IMR-90 (cell line): ENCODE data around the gene FGF6. TPM values are rescaled to one million over a fixed set of nuclear protein-coding genes. Genes with fewer than 3 reads are reported as not detected.

Source experiments
- ATAC-seq: fragments of 200-7000 bp; cut with Tn5 transposase; 2 replicates; pipeline ENCODE4 v1.9.1; 2020; ENCODE audit warnings: low read depth, mild to moderate bottlenecking, moderate library complexity
- BruUV-seq: library from RNA; stranded (reverse); fragments of 400-500 nt; replicated peaks from 2 replicates; lab custom pipeline; 2021; lab: Mats Ljungman, UMichigan
- CTCF ChIA-PET: fragments of 300-600 bp; formaldehyde crosslinking; extraction: SDS; loops from one replicate; lab custom pipeline; 2021; ENCODE audit warnings: antibody characterized with exemption; lab: Yijun Ruan, JAX
- POLR2A ChIA-PET: fragments of 300-600 bp; sonication (Branson Sonifier 250); formaldehyde crosslinking; loops from one replicate; lab custom pipeline; 2022; ENCODE audit warnings: antibody characterized with exemption; ENCODE audit not compliant: unreplicated experiment; lab: Charles Lee
- DNase-seq: peaks from one replicate; pipeline ENCODE4 v3.0.0; 2013
- H2AFZ ChIP-seq: replicated peaks from 2 replicates; pipeline ENCODE3; 2013; ENCODE audit warnings: low read length, mild to moderate bottlenecking; ENCODE audit not compliant: poor library complexity
- H2AK5ac ChIP-seq: 2 replicates; pipeline ENCODE4 v1.6.1; 2013; ENCODE audit warnings: low read depth, low read length, inconsistent platforms
- H2AK9ac ChIP-seq: replicated peaks from 2 replicates; pipeline ENCODE3; 2013; ENCODE audit warnings: mild to moderate bottlenecking, low read depth, low read length, moderate library complexity; ENCODE audit not compliant: poor library complexity
- H2BK120ac ChIP-seq: 2 replicates; pipeline ENCODE4 v1.6.1; 2013; ENCODE audit warnings: low read depth, low read length, inconsistent platforms
- H2BK15ac ChIP-seq: 3 replicates; pipeline ENCODE4 v1.6.1; 2013; ENCODE audit warnings: low read depth, low read length, inconsistent platforms
- H2BK20ac ChIP-seq: 2 replicates; pipeline ENCODE4 v1.6.1; 2013; ENCODE audit warnings: low read depth, mild to moderate bottlenecking, inconsistent platforms, low read length, moderate library complexity
- H2BK5ac ChIP-seq: 2 replicates; pipeline ENCODE4 v1.6.1; 2013; ENCODE audit warnings: mild to moderate bottlenecking, low read depth, low read length, inconsistent platforms; ENCODE audit not compliant: poor library complexity, severe bottlenecking
- H3K14ac ChIP-seq: replicated peaks from 2 replicates; pipeline ENCODE4 v1.6.1; 2013; ENCODE audit warnings: low read depth, low read length, inconsistent platforms
- H3K18ac ChIP-seq: 2 replicates; pipeline ENCODE4 v1.6.1; 2013; ENCODE audit warnings: low read depth, low read length, control low read depth
- H3K23ac ChIP-seq: 2 replicates; pipeline ENCODE4 v1.6.1; 2013; ENCODE audit warnings: low read depth, low read length, inconsistent platforms
- H3K27ac ChIP-seq: 2 replicates; pipeline ENCODE4 v1.5.1; 2013; ENCODE audit warnings: mild to moderate bottlenecking, control low read depth, low read length; ENCODE audit not compliant: insufficient read depth
- H3K27me3 ChIP-seq: 2 replicates; pipeline ENCODE4 v1.6.1; 2013; ENCODE audit warnings: low read length; ENCODE audit not compliant: control insufficient read depth, insufficient read depth
- H3K36me3 ChIP-seq: 2 replicates; pipeline ENCODE4 v1.6.1; 2013; ENCODE audit warnings: low read length, mixed read lengths; ENCODE audit not compliant: control insufficient read depth, insufficient read depth
- H3K4ac ChIP-seq: 2 replicates; pipeline ENCODE4 v1.6.1; 2013; ENCODE audit warnings: low read depth, low read length, inconsistent platforms
- H3K4me1 ChIP-seq: 2 replicates; pipeline ENCODE4 v1.6.1; 2013; ENCODE audit warnings: low read length, mixed read lengths; ENCODE audit not compliant: control insufficient read depth, insufficient read depth
- H3K4me2 ChIP-seq: 2 replicates; pipeline ENCODE4 v1.6.1; 2013; ENCODE audit warnings: low read depth, mild to moderate bottlenecking, control low read depth, low read length, moderate library complexity
- H3K4me3 ChIP-seq: 2 replicates; pipeline ENCODE4 v1.5.1; 2013; ENCODE audit warnings: low read depth, mild to moderate bottlenecking, control low read depth, low read length, moderate library complexity; ENCODE audit not compliant: insufficient read depth
- H3K56ac ChIP-seq: 2 replicates; pipeline ENCODE4 v1.6.1; 2013; ENCODE audit warnings: low read length, inconsistent platforms; ENCODE audit not compliant: insufficient read depth; ENCODE audit errors: extremely low read depth
- H3K79me1 ChIP-seq, 2 experiments: 2 replicates each; pipeline ENCODE4 v1.6.1; 2013; ENCODE audit warnings: low read length in 2 of 2, inconsistent platforms in 1 of 2, low read depth in 1 of 2
- H3K9ac ChIP-seq: 2 replicates; pipeline ENCODE4 v1.6.1; 2013; ENCODE audit warnings: low read depth, low read length, control low read depth
- H3K9me1 ChIP-seq: 2 replicates; pipeline ENCODE4 v1.6.1; 2013; ENCODE audit warnings: low read length, inconsistent platforms; ENCODE audit not compliant: insufficient read depth
- H3K9me3 ChIP-seq: 2 replicates; pipeline ENCODE4 v1.6.1; 2013; ENCODE audit warnings: low read length; ENCODE audit not compliant: control insufficient read depth, insufficient read depth
- H4K20me1 ChIP-seq: 2 replicates; pipeline ENCODE4 v1.6.1; 2013; ENCODE audit warnings: low read length, inconsistent platforms; ENCODE audit not compliant: insufficient read depth
- H4K5ac ChIP-seq: 2 replicates; pipeline ENCODE4 v1.6.1; 2013; ENCODE audit warnings: mild to moderate bottlenecking, low read depth, low read length, control low read depth
- H4K8ac ChIP-seq, 2 experiments: 2 replicates each; pipeline ENCODE4 v1.6.1; 2013; ENCODE audit warnings: low read depth in 2 of 2, low read length in 2 of 2, control low read depth in 1 of 2, inconsistent platforms in 1 of 2
- H4K91ac ChIP-seq: 2 replicates; pipeline ENCODE4 v1.6.1; 2013; ENCODE audit warnings: low read depth, low read length, inconsistent platforms; ENCODE audit not compliant: insufficient read depth
- BHLHE40 ChIP-seq: fragments of 150-350 bp; IDR thresholded peaks from 2 replicates; pipeline ENCODE4 v1.6.1; 2016; ENCODE audit warnings: mild to moderate bottlenecking, low read depth, low read length
- CEBPB ChIP-seq: IDR thresholded peaks from 2 replicates; pipeline ENCODE4 v1.6.1; 2012; ENCODE audit warnings: low read depth, low read length, improper control_type of control experiment
- CHD1 ChIP-seq: IDR thresholded peaks from 2 replicates; pipeline ENCODE4 v1.6.1; 2012; ENCODE audit warnings: low read depth, low read length, improper control_type of control experiment
- FOS ChIP-seq: fragments of 150-350 bp; IDR thresholded peaks from 2 replicates; pipeline ENCODE4 v1.6.1; 2016; ENCODE audit warnings: low read depth, low read length
- MAFK ChIP-seq: IDR thresholded peaks from 2 replicates; pipeline ENCODE4 v1.6.1; 2012; ENCODE audit warnings: low read depth, low read length, improper control_type of control experiment
- MAZ ChIP-seq: IDR thresholded peaks from 2 replicates; pipeline ENCODE4 v1.6.1; 2012; ENCODE audit warnings: low read depth, mild to moderate bottlenecking, low read length, improper control_type of control experiment, moderate library complexity, borderline replicate concordance
- MXI1 ChIP-seq: IDR thresholded peaks from 2 replicates; pipeline ENCODE4 v1.6.1; 2012; ENCODE audit warnings: low read depth, mild to moderate bottlenecking, low read length, moderate library complexity, borderline replicate concordance
- NFE2L2 ChIP-seq: fragments of 150-350 bp; IDR thresholded peaks from 2 replicates; pipeline ENCODE4 v1.6.1; 2016; ENCODE audit warnings: low read depth, mild to moderate bottlenecking, low read length
- POLR2A ChIP-seq: IDR thresholded peaks from 2 replicates; pipeline ENCODE4 v1.6.1; 2012; ENCODE audit warnings: mild to moderate bottlenecking, low read depth, low read length
- RAD21 ChIP-seq: IDR thresholded peaks from 2 replicates; pipeline ENCODE4 v1.6.1; 2012; ENCODE audit warnings: low read length, improper control_type of control experiment
- RCOR1 ChIP-seq: IDR thresholded peaks from 2 replicates; pipeline ENCODE4 v1.6.1; 2012; ENCODE audit warnings: mild to moderate bottlenecking, low read length, improper control_type of control experiment; ENCODE audit not compliant: insufficient replicate concordance
- RFX5 ChIP-seq: IDR thresholded peaks from 2 replicates; pipeline ENCODE4 v1.8.0; 2012; ENCODE audit warnings: low read depth, mild to moderate bottlenecking, low read length, moderate library complexity
- SMC3 ChIP-seq: fragments of 150-350 bp; IDR thresholded peaks from 2 replicates; pipeline ENCODE4 v1.6.1; 2016; ENCODE audit warnings: low read depth, mild to moderate bottlenecking, antibody characterized with exemption, low read length, moderate library complexity
- WGBS, 2 experiments: methylation state at CpG; one replicate each; pipeline versions ENCODE4 v1.1.5 to v1.1.7; 2013; ENCODE audit warnings: missing lambda C conversion rate in 2 of 2; ENCODE audit not compliant: insufficient read length in 1 of 2; ENCODE audit errors: extremely low coverage in 2 of 2; 5-methylcytosine and 5-hydroxymethylcytosine counted together
- dilution Hi-C: fragments of 300-500 bp; cut with HindIII; formaldehyde crosslinking; loops from one replicate; pipeline ENCODE4 v1.14.3; 2018; ENCODE audit warnings: low sequenced_read_pairs; ENCODE audit not compliant: unreplicated experiment
- in situ Hi-C: fragments of 300-500 bp; cut with MboI; formaldehyde crosslinking; loops from 3 replicates; pipeline ENCODE4 v1.14.3; 2019; ENCODE audit warnings: low sequenced_read_pairs, inconsistent platforms, mixed read lengths
- intact Hi-C: fragments of 100-400 bp; cut with micrococcal nuclease; formaldehyde crosslinking; loops from 2 replicates; pipeline ENCODE4 v1.10.0; 2022
- polyA plus RNA-seq, 3 experiments: library from polyadenylated mRNA; depleted of rRNA; stranded (reverse); fragments of >200 nt; gene quantifications; 2 replicates each; pipeline ENCODE4 v1.2.3, GENCODE V29; 2012; ENCODE audit warnings: low replicate concordance in 1 of 3
- total RNA-seq: library from RNA; depleted of rRNA; stranded (reverse); fragments of >200 nt; gene quantifications from 2 replicates; pipeline ENCODE4 v1.2.3, GENCODE V29; 2012
- TF ChIP-seq, protein P1 (sequence below): fragments of 150-350 bp; IDR thresholded peaks from 2 replicates; pipeline ENCODE4 v1.6.1; 2016; ENCODE audit warnings: low read depth, mild to moderate bottlenecking, low read length, moderate library complexity, borderline replicate concordance
- TF ChIP-seq, protein P2 (sequence below): conservative IDR thresholded peaks from 2 replicates; pipeline ENCODE4 v1.5.1; 2012; ENCODE audit warnings: mild to moderate bottlenecking, low read depth, low read length, improper control_type of control experiment
- TF ChIP-seq, protein P3 (sequence below): fragments of 150-350 bp; IDR thresholded peaks from 2 replicates; pipeline ENCODE4 v1.6.1; 2017; ENCODE audit warnings: mild to moderate bottlenecking, antibody characterized with exemption, low read length, low read depth

The FGF6 gene
- total and polyA plus RNA-seq, 2 of the 4 experiments (the other 2 are of a cell fraction), result not detected

- Histone ChIP-seq H3K23ac (no peak overlapping the region), H3K9me1 (no peaks in the 10 kb centered on the region), H3K9ac (no peak overlapping the region), H4K8ac (no peak overlapping the region), H3K27ac (no peak overlapping the region), H3K18ac (no peak overlapping the region), H3K4me2 (no peak overlapping the region), H3K56ac (no peak overlapping the region), H3K79me1 (no peaks in the 10 kb centered on the region), H4K20me1 (no peaks in the 10 kb centered on the region), H3K36me3 (no peaks in the 10 kb centered on the region), H4K5ac (no peak overlapping the region), H2BK20ac (no peak overlapping the region), H2AK9ac (no peak overlapping the region), H2AK5ac (no peak overlapping the region), H4K91ac (no peak overlapping the region), H2BK120ac (no peak overlapping the region), H3K14ac (no peak overlapping the region), H3K4me1 (no peaks in the 10 kb centered on the region), H2BK5ac (no peak overlapping the region), H3K4ac (no peak overlapping the region), H3K27me3 (peaks cover 23% of the 10 kb centered on the region), H3K4me3 (no peak overlapping the region), H2AFZ (no peak overlapping the region), H3K9me3 (no peaks in the 10 kb centered on the region), H2BK15ac (no peak overlapping the region)
- WGBS, 2 experiments, result 71% methylated on average over 4 of the region's 5 CpGs; no CpG with 5 or more reads in 1 of the 2 experiments
- BruUV-seq, result no TSS peak
- dilution Hi-C loops (no loop called here), in situ Hi-C loops (no loop called here), intact Hi-C loops (no loop called here)
- no peak for TF ChIP-seq NFE2L2
- no peak for TF ChIP-seq POLR2A
- no peak for TF ChIP-seq SMC3
- TF ChIP-seq RAD21, result no peak
- no peak for TF ChIP-seq CEBPB
- TF ChIP-seq FOS, result no peak
- TF ChIP-seq, protein P1, sequence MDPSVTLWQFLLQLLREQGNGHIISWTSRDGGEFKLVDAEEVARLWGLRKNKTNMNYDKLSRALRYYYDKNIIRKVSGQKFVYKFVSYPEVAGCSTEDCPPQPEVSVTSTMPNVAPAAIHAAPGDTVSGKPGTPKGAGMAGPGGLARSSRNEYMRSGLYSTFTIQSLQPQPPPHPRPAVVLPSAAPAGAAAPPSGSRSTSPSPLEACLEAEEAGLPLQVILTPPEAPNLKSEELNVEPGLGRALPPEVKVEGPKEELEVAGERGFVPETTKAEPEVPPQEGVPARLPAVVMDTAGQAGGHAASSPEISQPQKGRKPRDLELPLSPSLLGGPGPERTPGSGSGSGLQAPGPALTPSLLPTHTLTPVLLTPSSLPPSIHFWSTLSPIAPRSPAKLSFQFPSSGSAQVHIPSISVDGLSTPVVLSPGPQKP, result no peak
- TF ChIP-seq CHD1, result no peak
- no peak for TF ChIP-seq MAZ
- TF ChIP-seq, protein P2, sequence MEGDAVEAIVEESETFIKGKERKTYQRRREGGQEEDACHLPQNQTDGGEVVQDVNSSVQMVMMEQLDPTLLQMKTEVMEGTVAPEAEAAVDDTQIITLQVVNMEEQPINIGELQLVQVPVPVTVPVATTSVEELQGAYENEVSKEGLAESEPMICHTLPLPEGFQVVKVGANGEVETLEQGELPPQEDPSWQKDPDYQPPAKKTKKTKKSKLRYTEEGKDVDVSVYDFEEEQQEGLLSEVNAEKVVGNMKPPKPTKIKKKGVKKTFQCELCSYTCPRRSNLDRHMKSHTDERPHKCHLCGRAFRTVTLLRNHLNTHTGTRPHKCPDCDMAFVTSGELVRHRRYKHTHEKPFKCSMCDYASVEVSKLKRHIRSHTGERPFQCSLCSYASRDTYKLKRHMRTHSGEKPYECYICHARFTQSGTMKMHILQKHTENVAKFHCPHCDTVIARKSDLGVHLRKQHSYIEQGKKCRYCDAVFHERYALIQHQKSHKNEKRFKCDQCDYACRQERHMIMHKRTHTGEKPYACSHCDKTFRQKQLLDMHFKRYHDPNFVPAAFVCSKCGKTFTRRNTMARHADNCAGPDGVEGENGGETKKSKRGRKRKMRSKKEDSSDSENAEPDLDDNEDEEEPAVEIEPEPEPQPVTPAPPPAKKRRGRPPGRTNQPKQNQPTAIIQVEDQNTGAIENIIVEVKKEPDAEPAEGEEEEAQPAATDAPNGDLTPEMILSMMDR, result no peak
- TF ChIP-seq BHLHE40, result no peak
- TF ChIP-seq RFX5, result no peak
- no peak for TF ChIP-seq MAFK
- TF ChIP-seq RCOR1, result no peak
- no peak for TF ChIP-seq MXI1
- TF ChIP-seq, protein P3, sequence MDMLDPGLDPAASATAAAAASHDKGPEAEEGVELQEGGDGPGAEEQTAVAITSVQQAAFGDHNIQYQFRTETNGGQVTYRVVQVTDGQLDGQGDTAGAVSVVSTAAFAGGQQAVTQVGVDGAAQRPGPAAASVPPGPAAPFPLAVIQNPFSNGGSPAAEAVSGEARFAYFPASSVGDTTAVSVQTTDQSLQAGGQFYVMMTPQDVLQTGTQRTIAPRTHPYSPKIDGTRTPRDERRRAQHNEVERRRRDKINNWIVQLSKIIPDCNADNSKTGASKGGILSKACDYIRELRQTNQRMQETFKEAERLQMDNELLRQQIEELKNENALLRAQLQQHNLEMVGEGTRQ, result no peak
- POLR2A ChIA-PET, result no interaction called here
- no peak for DNase-seq
- CTCF ChIA-PET, result no interaction called here
- ATAC-seq, result no peak
Observed at GRCh38 chr12:4418913-4419312, 26.7 kb downstream of the FGF6 start.
